Measurements from ENCODE around the gene FAM118B. TPM values are rescaled to one million over a fixed set of nuclear protein-coding genes. Genes with fewer than 3 reads are reported as not detected.

Gene FAM118B
- total RNA-seq, 5 donors from 2014 or later (not counting 1 experiment from before 2014, with no cell fraction given): 4.2 to 11.9 (median 11.0) TPM

DNA sequence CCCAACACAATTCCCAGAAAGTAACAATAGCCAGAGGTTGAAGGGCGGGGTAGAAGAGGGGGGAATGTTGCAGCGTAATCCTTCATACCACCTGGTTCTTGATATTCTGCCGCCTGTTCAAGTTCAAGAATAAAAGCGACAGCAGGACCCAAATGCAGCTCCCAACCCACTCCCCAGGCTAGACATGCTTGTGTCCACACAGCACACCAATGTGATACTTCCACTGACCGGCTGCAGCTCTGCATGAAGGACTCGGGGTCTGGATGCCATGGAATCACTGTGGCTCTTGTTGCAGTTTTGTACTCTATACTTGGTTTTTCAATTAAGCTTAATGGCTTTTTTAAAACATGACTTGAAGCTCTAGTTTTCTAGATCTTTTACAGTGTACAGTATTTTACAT lies 50.6 kb downstream of the FAM118B start:
- Histone ChIP-seq H3K4me3 (ENCODE audit: control insufficient read depth in 1 of 2, extremely low read depth in 1 of 2, low read length in 1 of 2) (no peak overlapping the region), H3K36me3 (ENCODE audit: control insufficient read depth in 2 of 2, extremely low read depth in 1 of 2, insufficient read depth in 1 of 2, low read length in 1 of 2) (peaks cover 26 to 57% of the 10 kb centered on the region in 2 donors), H3K9me3 (no peaks in the 10 kb centered on the region), H3K27ac (ENCODE audit: low read length) (no peak overlapping the region), H3K4me1 (ENCODE audit: control insufficient read depth in 1 of 2, extremely low read depth in 1 of 2, insufficient read depth in 2 of 2, low read length in 2 of 2) (peaks cover 0 to under 1% of the 10 kb centered on the region in 2 experiments), H3K27me3 (replicated peaks in 1 of 2; ENCODE audit: control insufficient read depth in 2 of 2, extremely low read depth in 1 of 2, insufficient read depth in 2 of 2, low read length in 1 of 2) (no peaks in the 10 kb centered on the region)
- DNase-seq: no peak
- CTCF ChIA-PET: interaction anchor here in 1 of 2 donors (1.1 kb wide), 1 partner anchor 54 kb away, joined by 3 read pairs; no protein-coding TSS in a partner anchor
- 100% methylated on average over 3 of the region's 6 CpGs for WGBS (ENCODE audit: insufficient coverage)
- no peak overlapping the region for H3K4me3 Mint-ChIP-seq
- H3K36me3 Mint-ChIP-seq: peaks cover 41% of the 10 kb centered on the region
- POLR2A ChIA-PET: interaction anchor here (0.5 to 0.8 kb wide), 3 partner anchors 21 to 672 kb away, joined by 3 to 4 read pairs (median 4); no protein-coding TSS in a partner anchor
- H3K4me1 Mint-ChIP-seq: peaks cover 7 to 15% (median 14%) of the 10 kb centered on the region in 3 donors
- H3K27ac Mint-ChIP-seq: no peak overlapping the region
- no peaks in the 10 kb centered on the region for H3K9me3 Mint-ChIP-seq
- ATAC-seq (replicated peaks in 1 of 4): no peak
- H3K27me3 Mint-ChIP-seq: no peaks in the 10 kb centered on the region

DNA sequence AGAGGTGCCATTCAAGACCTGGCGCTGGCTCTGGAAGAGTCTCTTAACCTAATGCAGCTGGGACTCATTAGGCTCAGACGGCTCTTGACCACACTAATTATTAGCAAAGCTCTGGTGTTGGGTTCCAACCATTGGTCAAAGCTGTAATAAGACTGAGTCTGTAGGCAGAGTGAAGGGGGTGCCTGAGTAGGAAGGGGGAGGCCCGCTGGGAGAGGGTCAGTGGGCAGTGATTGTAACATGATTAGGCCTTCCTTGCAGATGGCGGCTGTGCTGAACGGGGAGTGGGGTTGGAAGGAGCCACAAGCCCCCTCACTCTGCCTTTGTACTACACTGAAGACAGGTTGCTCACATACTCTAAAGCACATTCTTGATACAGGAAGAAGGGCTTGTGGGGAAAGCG lies 51.9 kb downstream of the FAM118B start:
- Histone ChIP-seq H3K9me3 (no peaks in the 10 kb centered on the region), H3K27ac (ENCODE audit: low read length) (no peak overlapping the region), H3K4me1 (ENCODE audit: control insufficient read depth in 1 of 2, extremely low read depth in 1 of 2, insufficient read depth in 2 of 2, low read length in 2 of 2) (peaks cover 10 to 11% of the 10 kb centered on the region in 2 experiments), H3K27me3 (replicated peaks in 1 of 2; ENCODE audit: control insufficient read depth in 2 of 2, extremely low read depth in 1 of 2, insufficient read depth in 2 of 2, low read length in 1 of 2) (no peaks in the 10 kb centered on the region), H3K36me3 (ENCODE audit: control insufficient read depth in 2 of 2, extremely low read depth in 1 of 2, insufficient read depth in 1 of 2, low read length in 1 of 2) (peaks cover 26 to 56% of the 10 kb centered on the region in 2 donors), H3K4me3 (ENCODE audit: control insufficient read depth in 1 of 2, extremely low read depth in 1 of 2, low read length in 1 of 2) (no peak overlapping the region)
- 72% methylated on average over 2 of the region's 6 CpGs for WGBS (ENCODE audit: insufficient coverage)
- H3K36me3 Mint-ChIP-seq: peaks cover 43% of the 10 kb centered on the region
- ChIA-PET CTCF (no interaction called here), POLR2A (interaction anchor here in 1 of 2 donors (0.7 kb wide), 1 partner anchor 1426 kb away, joined by 3 read pairs; no protein-coding TSS in a partner anchor)
- no peaks in the 10 kb centered on the region for H3K9me3 Mint-ChIP-seq
- no peak for ATAC-seq (replicated peaks in 1 of 4)
- no peak for DNase-seq
- H3K27me3 Mint-ChIP-seq: no peaks in the 10 kb centered on the region
- no peak overlapping the region for H3K27ac Mint-ChIP-seq
- H3K4me1 Mint-ChIP-seq: peaks cover 16 to 25% (median 23%) of the 10 kb centered on the region in 3 donors
- no peak overlapping the region for H3K4me3 Mint-ChIP-seq

DNA sequence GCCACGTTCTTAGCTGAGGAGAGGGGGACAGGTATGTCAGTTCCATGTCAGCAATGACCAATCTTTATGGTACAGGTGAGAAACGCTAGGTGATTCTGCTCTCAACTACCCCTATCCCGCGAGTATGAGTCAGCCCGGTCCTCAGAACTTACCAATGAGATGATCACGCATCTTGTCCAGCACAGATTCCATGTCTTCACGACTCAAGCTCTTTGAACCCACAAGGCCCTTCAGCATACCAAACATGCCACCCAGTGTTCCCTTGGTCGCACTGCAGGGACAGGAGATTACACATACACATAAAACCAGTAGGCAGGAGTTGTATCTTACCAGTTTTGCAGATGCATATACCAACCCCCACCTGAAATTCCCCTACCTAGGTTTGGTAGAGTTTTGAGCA lies 54.2 kb downstream of the FAM118B start:
- Histone ChIP-seq H3K4me1 (ENCODE audit: control insufficient read depth in 1 of 2, extremely low read depth in 1 of 2, insufficient read depth in 2 of 2, low read length in 2 of 2) (peaks cover 18 to 20% of the 10 kb centered on the region in 2 experiments), H3K27me3 (replicated peaks in 1 of 2; ENCODE audit: control insufficient read depth in 2 of 2, extremely low read depth in 1 of 2, insufficient read depth in 2 of 2, low read length in 1 of 2) (no peaks in the 10 kb centered on the region), H3K36me3 (ENCODE audit: control insufficient read depth in 2 of 2, extremely low read depth in 1 of 2, insufficient read depth in 1 of 2, low read length in 1 of 2) (peaks cover 26 to 56% of the 10 kb centered on the region in 2 donors), H3K4me3 (ENCODE audit: control insufficient read depth in 1 of 2, extremely low read depth in 1 of 2, low read length in 1 of 2) (no peak overlapping the region), H3K27ac (ENCODE audit: low read length) (no peak overlapping the region), H3K9me3 (no peaks in the 10 kb centered on the region)
- H3K27me3 Mint-ChIP-seq: no peaks in the 10 kb centered on the region
- 93% methylated on average over 3 of the region's 8 CpGs for WGBS (ENCODE audit: insufficient coverage)
- no peak overlapping the region for H3K27ac Mint-ChIP-seq
- POLR2A ChIA-PET: interaction anchor here in 1 of 2 donors (0.6 kb wide), 1 partner anchor 8 kb away, joined by 3 read pairs; no protein-coding TSS in a partner anchor
- peak overlapping the region in 1 of 3 donors; percentile 14 for H3K4me3 Mint-ChIP-seq
- ATAC-seq (replicated peaks in 1 of 4): no peak
- CTCF ChIA-PET: interaction anchor here in 1 of 2 donors (0.8 kb wide), 1 partner anchor 9 kb away, joined by 3 read pairs; no protein-coding TSS in a partner anchor
- peaks cover 43% of the 10 kb centered on the region for H3K36me3 Mint-ChIP-seq
- no peaks in the 10 kb centered on the region for H3K9me3 Mint-ChIP-seq
- H3K4me1 Mint-ChIP-seq: peaks cover 33 to 46% (median 42%) of the 10 kb centered on the region in 3 donors
- DNase-seq: no peak

DNA sequence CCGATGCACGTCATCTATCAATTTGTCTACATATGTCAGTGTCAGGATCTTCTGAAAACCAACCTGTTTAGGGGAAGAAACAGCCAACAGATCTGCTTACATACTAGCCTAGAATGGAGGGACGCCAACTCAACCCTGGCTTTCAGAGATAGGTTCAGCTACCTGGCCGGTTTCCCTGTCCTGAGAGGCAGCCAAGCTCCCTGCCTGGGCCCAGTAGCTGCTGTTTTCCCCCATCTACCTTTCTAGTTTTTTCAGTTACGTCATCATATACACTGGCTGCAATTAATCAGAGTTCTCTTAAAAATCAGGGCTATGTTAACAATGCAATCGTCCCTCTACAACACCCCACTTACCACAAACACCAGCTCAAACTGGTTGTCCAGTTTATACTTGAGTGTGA lies 56.1 kb downstream of the FAM118B start:
- Histone ChIP-seq H3K27me3 (replicated peaks in 1 of 2; ENCODE audit: control insufficient read depth in 2 of 2, extremely low read depth in 1 of 2, insufficient read depth in 2 of 2, low read length in 1 of 2) (no peaks in the 10 kb centered on the region), H3K36me3 (ENCODE audit: control insufficient read depth in 2 of 2, extremely low read depth in 1 of 2, insufficient read depth in 1 of 2, low read length in 1 of 2) (peaks cover 26 to 48% of the 10 kb centered on the region in 2 donors), H3K4me3 (ENCODE audit: control insufficient read depth in 1 of 2, extremely low read depth in 1 of 2, low read length in 1 of 2) (peak overlapping the region; percentile 91 to 97), H3K4me1 (ENCODE audit: control insufficient read depth in 1 of 2, extremely low read depth in 1 of 2, insufficient read depth in 2 of 2, low read length in 2 of 2) (peaks cover 18 to 20% of the 10 kb centered on the region in 2 experiments), H3K9me3 (no peaks in the 10 kb centered on the region), H3K27ac (ENCODE audit: low read length) (peak overlapping the region; percentile 89)
- ATAC-seq (replicated peaks in 1 of 4) (no peak), DNase-seq (no peak)
- Mint-ChIP-seq H3K27me3 (no peaks in the 10 kb centered on the region), H3K4me1 (peaks cover 40 to 49% (median 43%) of the 10 kb centered on the region in 3 donors), H3K27ac (peak overlapping the region; percentile 97 to 98), H3K36me3 (peaks cover 43% of the 10 kb centered on the region), H3K4me3 (peak overlapping the region; percentile 94 to 99 (median 97)), H3K9me3 (no peaks in the 10 kb centered on the region)
- ChIA-PET POLR2A (no interaction called here), CTCF (interaction anchor here in 1 of 2 donors (0.5 to 1.5 kb wide), 4 partner anchors 31 to 86 kb away, joined by 3 to 6 read pairs (median 4); partner anchors contain the start of genes DCPS and FAM118B)
- 92% methylated on average over 4 of the region's 6 CpGs for WGBS (ENCODE audit: insufficient coverage)

DNA sequence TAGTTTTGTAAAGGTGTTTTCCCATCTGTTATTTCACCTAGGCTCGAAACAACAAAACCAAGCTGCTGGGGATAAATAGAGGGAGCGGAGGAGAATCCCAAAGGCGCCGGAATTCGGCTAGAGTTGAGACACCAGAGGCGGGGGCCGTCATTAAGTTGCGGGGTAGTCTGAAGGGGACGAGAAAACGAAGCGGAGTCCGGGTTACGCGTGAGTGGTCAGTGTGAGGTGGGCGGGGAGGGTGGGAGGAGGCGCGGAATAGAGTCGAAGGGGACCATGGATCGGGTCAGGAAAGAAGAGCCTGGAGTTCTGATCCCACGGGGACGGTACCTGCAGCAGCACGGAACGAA lies 56.8 kb downstream of the FAM118B start:
- Histone ChIP-seq H3K9me3 (no peaks in the 10 kb centered on the region), H3K36me3 (ENCODE audit: control insufficient read depth in 2 of 2, extremely low read depth in 1 of 2, insufficient read depth in 1 of 2, low read length in 1 of 2) (peaks cover 25 to 48% of the 10 kb centered on the region in 2 donors), H3K4me1 (ENCODE audit: control insufficient read depth in 1 of 2, extremely low read depth in 1 of 2, insufficient read depth in 2 of 2, low read length in 2 of 2) (peaks cover 18 to 20% of the 10 kb centered on the region in 2 experiments), H3K4me3 (ENCODE audit: control insufficient read depth in 1 of 2, extremely low read depth in 1 of 2, low read length in 1 of 2) (peak overlapping the region; percentile 91 to 97), H3K27ac (ENCODE audit: low read length) (peak overlapping the region; percentile 89), H3K27me3 (replicated peaks in 1 of 2; ENCODE audit: control insufficient read depth in 2 of 2, extremely low read depth in 1 of 2, insufficient read depth in 2 of 2, low read length in 1 of 2) (no peaks in the 10 kb centered on the region)
- CTCF ChIA-PET: interaction anchor here in 1 of 2 donors (0.9 to 1.5 kb wide), 4 partner anchors 35 to 88 kb away, joined by 3 to 5 read pairs (median 3); partner anchors contain the start of genes DCPS and FAM118B
- POLR2A ChIA-PET: interaction anchor here (0.6 to 1.2 kb wide), 3 partner anchors 15 to 677 kb away, joined by 3 to 13 read pairs (median 3); partner anchors contain the start of gene TIRAP (in 1 of the 2)
- Mint-ChIP-seq H3K4me1 (peaks cover 41 to 49% (median 43%) of the 10 kb centered on the region in 3 donors), H3K27me3 (no peaks in the 10 kb centered on the region), H3K27ac (peak overlapping the region; percentile 97 to 98), H3K36me3 (peaks cover 40% of the 10 kb centered on the region), H3K4me3 (peak overlapping the region; percentile 94 to 99 (median 97)), H3K9me3 (no peaks in the 10 kb centered on the region)
- ATAC-seq (replicated peaks in 1 of 4) (no peak), DNase-seq (peak in 2 of 35 experiments; percentile 3 to 28)
- 0% methylated on average over 22 of the region's 23 CpGs for WGBS (ENCODE audit: insufficient coverage)

DNA sequence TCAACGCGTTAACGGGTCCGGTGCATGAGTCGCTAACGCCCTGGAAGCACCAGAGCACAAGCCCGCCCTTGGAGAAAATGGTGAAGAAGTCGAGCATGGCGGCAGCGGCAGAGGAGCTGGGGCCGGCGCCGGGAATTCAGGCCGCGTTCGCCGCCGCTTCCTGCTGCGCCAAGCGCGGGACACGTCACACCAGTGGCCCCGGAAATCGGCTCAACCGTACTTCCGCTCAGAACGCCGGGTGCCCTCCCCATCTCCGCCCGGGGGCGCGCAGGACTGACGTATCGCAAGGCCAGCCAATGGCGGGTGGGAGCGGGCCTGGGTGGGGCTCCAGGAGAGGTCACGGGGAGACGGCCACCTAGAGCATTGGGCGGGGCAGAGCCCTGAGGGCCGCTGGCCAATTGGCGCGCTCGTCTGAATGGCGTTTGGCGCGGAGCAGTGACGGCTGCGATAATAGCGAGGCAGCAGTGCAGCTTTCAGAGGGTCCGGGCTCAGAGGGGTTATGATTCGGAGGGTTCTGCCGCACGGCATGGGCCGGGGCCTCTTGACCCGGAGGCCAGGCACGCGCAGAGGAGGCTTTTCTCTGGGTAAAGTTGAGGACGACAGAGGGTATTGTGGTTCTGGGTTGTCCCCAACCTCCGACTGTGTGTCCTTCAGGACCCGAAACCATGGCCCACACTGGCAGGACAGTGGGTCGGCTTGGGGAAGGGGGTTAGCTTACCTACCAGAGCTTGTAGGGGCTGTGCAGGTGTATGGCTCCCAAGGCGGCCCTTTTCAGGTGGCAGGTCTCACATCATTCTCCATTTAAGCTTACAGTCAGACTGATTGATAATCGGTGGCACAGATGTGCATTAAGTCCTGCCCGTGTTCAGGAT lies 57.4 kb downstream of the FAM118B start, which contains the start of the genes FOXRED1 and SRPRA:
FOXRED1 (plus strand) TSS at position 447 of the 872 bp plus-strand sequence; CDS start at position 500, 53 bp downstream.
SRPRA (minus strand) TSS at position 188 of the 872 bp plus-strand sequence; CDS start at position 97, 91 bp downstream.
- Mint-ChIP-seq H3K4me1 (peaks cover 41 to 49% (median 43%) of the 10 kb centered on the region in 3 donors), H3K27me3 (no peaks in the 10 kb centered on the region), H3K4me3 (peak within 1 kb of the TSS; percentile 94 to 99 (median 97)), H3K9me3 (no peaks in the 10 kb centered on the region), H3K27ac (peak within 1 kb of the TSS; percentile 97 to 98), H3K36me3 (peaks cover 40% of the 10 kb centered on the region)
- H3K9me3 ChIP-seq: no peaks in the 10 kb centered on the region
- H3K4me3 ChIP-seq (ENCODE audit: control insufficient read depth in 1 of 2, extremely low read depth in 1 of 2, low read length in 1 of 2): peak within 1 kb of the TSS; percentile 91 to 97
- under 1% methylated on average over 60 of the region's 64 CpGs for WGBS (ENCODE audit: insufficient coverage)
- peak; percentile 97 to 100 (median 100) for DNase-seq
- peaks cover 19 to 48% of the 10 kb centered on the region in 2 donors for H3K36me3 ChIP-seq (ENCODE audit: control insufficient read depth in 2 of 2, extremely low read depth in 1 of 2, insufficient read depth in 1 of 2, low read length in 1 of 2)
- POLR2A ChIA-PET: interaction anchor here (0.6 to 1.2 kb wide), 6 partner anchors 13 to 678 kb away, joined by 3 to 13 read pairs (median 3); partner anchors contain the start of genes DCPS (in 1 of the 2) and TIRAP (in 1 of the 2)
- peak within 1 kb of the TSS; percentile 89 for H3K27ac ChIP-seq (ENCODE audit: low read length)
- peaks cover 18 to 20% of the 10 kb centered on the region in 2 experiments for H3K4me1 ChIP-seq (ENCODE audit: control insufficient read depth in 1 of 2, extremely low read depth in 1 of 2, insufficient read depth in 2 of 2, low read length in 2 of 2)
- no peaks in the 10 kb centered on the region for H3K27me3 ChIP-seq (replicated peaks in 1 of 2; ENCODE audit: control insufficient read depth in 2 of 2, extremely low read depth in 1 of 2, insufficient read depth in 2 of 2, low read length in 1 of 2)
- ATAC-seq (replicated peaks in 1 of 4): peak; percentile 97 to 99 (median 98)
- CTCF ChIA-PET: interaction anchor here (0.6 to 1.5 kb wide), 7 partner anchors 35 to 1516 kb away, joined by 3 to 6 read pairs (median 4); partner anchors contain the start of genes DCPS (in 1 of the 2) and FAM118B (in 1 of the 2)

All from T-cell (primary cell).